ENCODE data around the gene GSAP.

- TF ChIP-seq CTCF (IDR thresholded peaks at IDR 0.05) (no peak), EP300 (IDR thresholded peaks at IDR 0.05) (no peak)
These were observed 24.9 kb upstream of the GSAP start for GRCh38 chr7:77441046-77441445.
